DOHH2 (cell line): ENCODE data around the gene STX4.

ENCODE experiments used
- H3F3A ChIP-seq: fragments of 200-600 bp; sonication (generic), shearing (Covaris generic); 2 replicates; pipeline ENCODE4 v1.6.0; 2016; ENCODE audit warnings: antibody characterized with exemption, mild to moderate bottlenecking; ENCODE audit not compliant: control insufficient read depth, insufficient read depth
- H3K27ac ChIP-seq: fragments of 200-600 bp; sonication (generic); 2 replicates; pipeline ENCODE4 v1.5.1; 2014; ENCODE audit warnings: low read depth, mild to moderate bottlenecking, low read length, moderate library complexity
- H3K27me3 ChIP-seq: fragments of 200-600 bp; sonication (generic); 2 replicates; pipeline ENCODE4 v1.6.1; 2014; ENCODE audit warnings: mild to moderate bottlenecking, low read length, mixed read lengths; ENCODE audit not compliant: control insufficient read depth
- H3K36me3 ChIP-seq: fragments of 200-600 bp; sonication (generic); 2 replicates; pipeline ENCODE4 v1.6.1; 2014; ENCODE audit warnings: mild to moderate bottlenecking, low read length, moderate library complexity, mixed read lengths; ENCODE audit not compliant: control insufficient read depth
- H3K4me1 ChIP-seq: fragments of 200-600 bp; sonication (generic); 2 replicates; pipeline ENCODE4 v1.6.1; 2014; ENCODE audit warnings: mild to moderate bottlenecking, low read length, mixed read lengths; ENCODE audit not compliant: control insufficient read depth
- H3K4me2 ChIP-seq: fragments of 200-600 bp; sonication (generic); 2 replicates; pipeline ENCODE4 v1.6.0; 2014; ENCODE audit warnings: mild to moderate bottlenecking, low read length, moderate library complexity
- H3K4me3 ChIP-seq: fragments of 200-600 bp; sonication (generic); 2 replicates; pipeline ENCODE4 v1.5.1; 2014; ENCODE audit warnings: mild to moderate bottlenecking, low read length, mixed read lengths
- H3K79me2 ChIP-seq: fragments of 200-600 bp; sonication (generic); 2 replicates; pipeline ENCODE4 v1.6.1; 2014; ENCODE audit warnings: mild to moderate bottlenecking, low read length, mixed read lengths; ENCODE audit not compliant: control insufficient read depth
- H3K9me2 ChIP-seq: fragments of 200-600 bp; sonication (generic); replicated peaks from 2 replicates; pipeline ENCODE4 v1.6.1; 2014; ENCODE audit warnings: mild to moderate bottlenecking, low read length, mixed read lengths; ENCODE audit not compliant: control insufficient read depth
- H3K9me3 ChIP-seq: fragments of 200-600 bp; sonication (generic); 2 replicates; pipeline ENCODE4 v1.6.1; 2014; ENCODE audit warnings: antibody characterized with exemption, low read length, mixed read lengths; ENCODE audit not compliant: control insufficient read depth, insufficient read depth
- H4K20me1 ChIP-seq: fragments of 200-600 bp; sonication (generic); 2 replicates; pipeline ENCODE4 v1.6.0; 2014; ENCODE audit warnings: low read depth, mild to moderate bottlenecking, antibody characterized with exemption, low read length, moderate library complexity; ENCODE audit not compliant: control insufficient read depth, insufficient read depth
- EZH2phosphoT487 ChIP-seq: fragments of 200-600 bp; sonication (generic); IDR thresholded peaks from 2 replicates; pipeline ENCODE4 v1.6.1; 2017; ENCODE audit warnings: borderline replicate concordance, mild to moderate bottlenecking, antibody characterized with exemption, low read length, moderate library complexity, mixed read lengths
- TF ChIP-seq, protein P1 (sequence below): fragments of 200-600 bp; sonication (generic); IDR thresholded peaks from one replicate; pipeline ENCODE4 v1.5.1; 2014; ENCODE audit warnings: antibody characterized with exemption, mild to moderate bottlenecking, low read depth, low read length; ENCODE audit not compliant: poor library complexity, severe bottlenecking

STX4 gene

DNA sequence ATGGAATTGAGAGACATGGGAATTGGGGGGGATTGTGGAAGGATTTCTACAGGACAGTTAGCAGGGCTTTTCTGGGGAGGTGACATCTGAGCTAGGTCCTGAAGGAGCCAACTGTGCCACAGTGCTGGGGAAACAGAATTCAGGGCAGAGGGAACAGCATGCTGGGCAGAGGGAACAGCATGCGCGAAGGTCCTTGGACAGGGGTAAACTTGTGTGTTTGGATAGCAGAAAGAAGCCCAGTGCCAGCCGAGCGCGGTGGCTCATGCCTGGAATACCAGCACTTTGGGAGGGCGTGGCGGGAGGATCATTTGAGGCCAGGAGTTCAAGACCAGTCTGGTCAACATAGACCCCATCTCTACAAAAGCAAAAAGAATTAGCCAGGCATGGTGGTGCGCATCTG is 26.8 kb upstream of the STX4 start:
- H3F3A ChIP-seq, result no peaks in the 10 kb centered on the region
- H3K4me3 ChIP-seq, result no peak overlapping the region
- no peaks in the 10 kb centered on the region for H3K79me2 ChIP-seq
- no peak overlapping the region for H3K4me2 ChIP-seq
- H3K27me3 ChIP-seq, result peaks cover 9% of the 10 kb centered on the region; the same call in 1 of the 2 replicates
- H3K36me3 ChIP-seq, result no peaks in the 10 kb centered on the region
- no peak overlapping the region for H3K27ac ChIP-seq
- TF ChIP-seq, protein P1, sequence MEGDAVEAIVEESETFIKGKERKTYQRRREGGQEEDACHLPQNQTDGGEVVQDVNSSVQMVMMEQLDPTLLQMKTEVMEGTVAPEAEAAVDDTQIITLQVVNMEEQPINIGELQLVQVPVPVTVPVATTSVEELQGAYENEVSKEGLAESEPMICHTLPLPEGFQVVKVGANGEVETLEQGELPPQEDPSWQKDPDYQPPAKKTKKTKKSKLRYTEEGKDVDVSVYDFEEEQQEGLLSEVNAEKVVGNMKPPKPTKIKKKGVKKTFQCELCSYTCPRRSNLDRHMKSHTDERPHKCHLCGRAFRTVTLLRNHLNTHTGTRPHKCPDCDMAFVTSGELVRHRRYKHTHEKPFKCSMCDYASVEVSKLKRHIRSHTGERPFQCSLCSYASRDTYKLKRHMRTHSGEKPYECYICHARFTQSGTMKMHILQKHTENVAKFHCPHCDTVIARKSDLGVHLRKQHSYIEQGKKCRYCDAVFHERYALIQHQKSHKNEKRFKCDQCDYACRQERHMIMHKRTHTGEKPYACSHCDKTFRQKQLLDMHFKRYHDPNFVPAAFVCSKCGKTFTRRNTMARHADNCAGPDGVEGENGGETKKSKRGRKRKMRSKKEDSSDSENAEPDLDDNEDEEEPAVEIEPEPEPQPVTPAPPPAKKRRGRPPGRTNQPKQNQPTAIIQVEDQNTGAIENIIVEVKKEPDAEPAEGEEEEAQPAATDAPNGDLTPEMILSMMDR, result no peak
- no peak for TF ChIP-seq EZH2phosphoT487
- no peaks in the 10 kb centered on the region for H3K4me1 ChIP-seq
- no peaks in the 10 kb centered on the region for H3K9me3 ChIP-seq
- no peaks in the 10 kb centered on the region for H4K20me1 ChIP-seq
- H3K9me2 ChIP-seq, result no peaks in the 10 kb centered on the region

DNA sequence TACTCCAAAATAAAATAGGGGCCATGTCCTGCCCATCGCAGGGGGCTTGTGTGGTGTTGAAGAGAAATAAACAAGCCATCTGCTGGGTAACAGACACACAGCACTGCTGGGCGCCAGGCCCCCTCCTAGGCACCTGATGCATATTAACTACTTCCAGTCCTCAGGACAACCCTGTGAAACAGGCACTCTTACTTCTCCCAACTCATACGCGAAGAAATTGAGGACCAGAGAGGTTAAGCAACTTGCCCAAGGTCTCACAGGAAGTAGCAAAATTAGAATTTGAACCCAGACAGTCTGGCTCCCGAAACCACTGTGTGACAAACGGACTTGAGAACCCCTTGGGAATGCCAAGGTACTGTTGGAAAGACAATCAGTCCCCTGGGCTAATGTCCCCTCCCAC is 25.7 kb upstream of the STX4 start:
- H3K9me3 ChIP-seq, result no peaks in the 10 kb centered on the region
- H3K79me2 ChIP-seq, result no peaks in the 10 kb centered on the region
- no peaks in the 10 kb centered on the region for H4K20me1 ChIP-seq
- H3K9me2 ChIP-seq, result no peaks in the 10 kb centered on the region
- no peak overlapping the region for H3K27ac ChIP-seq
- H3K4me2 ChIP-seq, result no peak overlapping the region
- H3K36me3 ChIP-seq, result no peaks in the 10 kb centered on the region
- H3F3A ChIP-seq, result no peaks in the 10 kb centered on the region
- peaks cover 9% of the 10 kb centered on the region; the same call in 1 of the 2 replicates for H3K27me3 ChIP-seq
- no peak for TF ChIP-seq EZH2phosphoT487
- TF ChIP-seq, protein P1, result no peak
- H3K4me1 ChIP-seq, result no peaks in the 10 kb centered on the region
- H3K4me3 ChIP-seq, result no peak overlapping the region

DNA sequence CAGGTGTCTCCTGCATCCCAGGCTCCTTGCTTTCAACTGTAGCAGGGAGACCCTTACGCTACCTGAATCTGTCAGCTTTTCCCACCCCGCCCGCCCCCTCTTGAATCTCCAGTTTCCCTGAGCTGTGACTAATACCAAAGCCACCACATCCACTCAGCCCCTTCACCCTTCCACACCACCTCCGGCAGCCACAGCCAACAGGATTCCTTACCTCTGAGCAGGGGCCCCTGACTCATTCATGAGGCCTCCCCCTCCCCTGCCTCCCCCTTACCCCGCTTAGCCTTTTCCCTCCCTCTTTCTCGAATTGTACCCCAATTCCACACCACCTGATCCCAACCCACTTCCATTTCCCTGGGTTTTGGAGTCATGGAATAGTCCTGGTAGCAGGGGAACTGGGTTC is 25.2 kb upstream of the STX4 start:
- no peaks in the 10 kb centered on the region for H3K9me2 ChIP-seq
- H4K20me1 ChIP-seq, result no peaks in the 10 kb centered on the region
- no peaks in the 10 kb centered on the region for H3K9me3 ChIP-seq
- TF ChIP-seq EZH2phosphoT487, result no peak
- TF ChIP-seq, protein P1, result no peak
- no peaks in the 10 kb centered on the region for H3K79me2 ChIP-seq
- H3F3A ChIP-seq, result no peaks in the 10 kb centered on the region
- H3K4me3 ChIP-seq, result no peak overlapping the region
- H3K4me2 ChIP-seq, result no peak overlapping the region
- no peaks in the 10 kb centered on the region for H3K36me3 ChIP-seq
- peaks cover 9% of the 10 kb centered on the region; the same call in 1 of the 2 replicates for H3K27me3 ChIP-seq
- H3K4me1 ChIP-seq, result no peaks in the 10 kb centered on the region
- H3K27ac ChIP-seq, result no peak overlapping the region

GRCh38 chr16:31008551-31008950 is 24.8 kb upstream of the STX4 start:
- Histone ChIP-seq H3K27me3 (peaks cover 9% of the 10 kb centered on the region; the same call in 1 of the 2 replicates), H4K20me1 (no peaks in the 10 kb centered on the region), H3K27ac (no peak overlapping the region), H3K4me2 (no peak overlapping the region), H3K9me2 (no peaks in the 10 kb centered on the region), H3K4me1 (0 out of 2 replicates have a peak, but pooled peaks cover 2% of the 10 kb centered on the region), H3K9me3 (no peaks in the 10 kb centered on the region), H3K4me3 (no peak overlapping the region), H3K79me2 (no peaks in the 10 kb centered on the region), H3F3A (no peaks in the 10 kb centered on the region), H3K36me3 (no peaks in the 10 kb centered on the region)
- TF ChIP-seq, protein P1, result no peak
- no peak for TF ChIP-seq EZH2phosphoT487
